ENCODE results near the gene DNM3. TPM values are rescaled to one million over a fixed set of nuclear protein-coding genes. Genes with fewer than 3 reads are reported as not detected.

Gene DNM3
- total RNA-seq, 3 donors from 2014 or later (not counting 1 experiment from before 2014, with no cell fraction given) = 2.5 to 3.3 (median 2.8) TPM

GRCh38 chr1:172180501-172181285 lies 339.4 kb downstream of the DNM3 start:
- H3K4me3 ChIP-seq (ENCODE audit: low read length) = peak overlapping the region; percentile 14
- Mint-ChIP-seq H3K27ac (peak overlapping the region; percentile 97), H3K4me1 (peaks cover 21 to 24% of the 10 kb centered on the region in 2 donors), H3K27me3 (ENCODE audit: low read depth in 2 of 2) (no peaks in the 10 kb centered on the region), H3K9me3 (no peaks in the 10 kb centered on the region), H3K36me3 (no peaks in the 10 kb centered on the region), H3K4me3 (peak overlapping the region; percentile 89)
- DNase-seq (peak; percentile 22 to 71), ATAC-seq (peak; percentile 67 to 79 (median 73))
- H3K27ac ChIP-seq (ENCODE audit: low read length) = peak overlapping the region; percentile 94
- H3K4me1 ChIP-seq (ENCODE audit: control insufficient read depth, insufficient read depth, low read length) = peaks cover 14% of the 10 kb centered on the region
- H3K27me3 ChIP-seq (ENCODE audit: control insufficient read depth, insufficient read depth, low read length) = no peaks in the 10 kb centered on the region
- no peaks in the 10 kb centered on the region for H3K36me3 ChIP-seq (ENCODE audit: control insufficient read depth, insufficient read depth, low read length)
- WGBS (ENCODE audit: insufficient coverage) = 10% methylated on average over 4 of the region's 4 CpGs
- TF ChIP-seq CTCF (IDR thresholded peaks at IDR 0.05) = no peak
- intact Hi-C loops (cut with micrococcal nuclease) = loop anchor here (1.0 to 5.0 kb wide), 3 partner anchors 48 to 214 kb away; no protein-coding TSS in a partner anchor
- H3K9me3 ChIP-seq (ENCODE audit: control insufficient read depth, insufficient read depth, low read length) = no peaks in the 10 kb centered on the region

- no peaks in the 10 kb centered on the region for H3K27me3 ChIP-seq (ENCODE audit: control insufficient read depth, insufficient read depth, low read length)
- WGBS (ENCODE audit: insufficient coverage) = 95% methylated on average over 4 of the region's 4 CpGs
- H3K4me3 ChIP-seq (ENCODE audit: low read length) = no peak overlapping the region
- Mint-ChIP-seq H3K27me3 (ENCODE audit: low read depth in 2 of 2) (no peaks in the 10 kb centered on the region), H3K27ac (no peak overlapping the region), H3K4me1 (peaks cover 21 to 24% of the 10 kb centered on the region in 2 donors), H3K9me3 (no peaks in the 10 kb centered on the region), H3K36me3 (no peaks in the 10 kb centered on the region), H3K4me3 (no peak overlapping the region)
- H3K4me1 ChIP-seq (ENCODE audit: control insufficient read depth, insufficient read depth, low read length) = peaks cover 14% of the 10 kb centered on the region
- ATAC-seq = no peak
- H3K36me3 ChIP-seq (ENCODE audit: control insufficient read depth, insufficient read depth, low read length) = no peaks in the 10 kb centered on the region
- DNase-seq = no peak
- no peak overlapping the region for H3K27ac ChIP-seq (ENCODE audit: low read length)
- no peaks in the 10 kb centered on the region for H3K9me3 ChIP-seq (ENCODE audit: control insufficient read depth, insufficient read depth, low read length)
- intact Hi-C loops (cut with micrococcal nuclease) = loop anchor here (5.0 kb wide), 2 partner anchors 52 to 173 kb away; no protein-coding TSS in a partner anchor
- no peak for TF ChIP-seq CTCF (IDR thresholded peaks at IDR 0.05)
Measured at GRCh38 chr1:172184506-172185191, 343.4 kb downstream of the DNM3 start.

DNA sequence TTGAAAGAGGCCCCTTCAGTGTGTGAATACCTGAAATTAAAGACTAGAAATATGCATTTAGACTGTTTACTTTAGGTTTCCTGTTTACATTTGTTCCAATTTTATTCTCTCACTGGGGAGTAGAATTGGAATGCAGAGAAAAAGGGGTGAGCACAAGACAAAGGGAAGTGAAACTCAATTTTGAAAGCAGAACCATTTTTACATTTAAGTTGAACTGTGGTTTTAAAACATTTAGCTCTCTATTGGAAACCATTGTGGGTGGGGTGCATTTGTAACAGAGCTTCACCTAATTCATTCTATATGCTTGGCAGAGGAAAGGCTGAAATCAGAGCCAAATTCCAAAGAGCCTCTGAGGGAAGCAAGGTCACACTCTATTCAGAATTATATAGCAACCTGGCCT lies 343.9 kb downstream of the DNM3 start:
- Mint-ChIP-seq H3K4me3 (no peak overlapping the region), H3K27ac (no peak overlapping the region), H3K36me3 (no peaks in the 10 kb centered on the region), H3K4me1 (peaks cover 21 to 24% of the 10 kb centered on the region in 2 donors), H3K9me3 (no peaks in the 10 kb centered on the region), H3K27me3 (ENCODE audit: low read depth in 2 of 2) (no peaks in the 10 kb centered on the region)
- TF ChIP-seq CTCF (IDR thresholded peaks at IDR 0.05) = no peak
- no peaks in the 10 kb centered on the region for H3K36me3 ChIP-seq (ENCODE audit: control insufficient read depth, insufficient read depth, low read length)
- H3K4me1 ChIP-seq (ENCODE audit: control insufficient read depth, insufficient read depth, low read length) = peaks cover 14% of the 10 kb centered on the region
- no peaks in the 10 kb centered on the region for H3K27me3 ChIP-seq (ENCODE audit: control insufficient read depth, insufficient read depth, low read length)
- no peak for ATAC-seq
- H3K27ac ChIP-seq (ENCODE audit: low read length) = peak overlapping the region; percentile 35
- H3K4me3 ChIP-seq (ENCODE audit: low read length) = no peak overlapping the region
- H3K9me3 ChIP-seq (ENCODE audit: control insufficient read depth, insufficient read depth, low read length) = no peaks in the 10 kb centered on the region
- intact Hi-C loops (cut with micrococcal nuclease) = no loop called here
- DNase-seq = no peak
